GM18907 (cell line): ENCODE measurements around the gene EID1.
A peak's percentile ranks its signal among the peaks of the same experiment; 100 is the strongest.
"Not testable (repeated sequence)": the region's sequence is repeated elsewhere in the genome, so short reads cannot be mapped to it uniquely, and the experiment has no call there.

Experiments used
- ATAC-seq: cut with Tn5 transposase; IDR thresholded peaks from one replicate; pipeline ENCODE4 v1.9.1; 2021; ENCODE audit warnings: mild to moderate bottlenecking, moderate library complexity; ENCODE audit not compliant: unreplicated experiment

The EID1 gene, protein sequence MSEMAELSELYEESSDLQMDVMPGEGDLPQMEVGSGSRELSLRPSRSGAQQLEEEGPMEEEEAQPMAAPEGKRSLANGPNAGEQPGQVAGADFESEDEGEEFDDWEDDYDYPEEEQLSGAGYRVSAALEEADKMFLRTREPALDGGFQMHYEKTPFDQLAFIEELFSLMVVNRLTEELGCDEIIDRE

DNA sequence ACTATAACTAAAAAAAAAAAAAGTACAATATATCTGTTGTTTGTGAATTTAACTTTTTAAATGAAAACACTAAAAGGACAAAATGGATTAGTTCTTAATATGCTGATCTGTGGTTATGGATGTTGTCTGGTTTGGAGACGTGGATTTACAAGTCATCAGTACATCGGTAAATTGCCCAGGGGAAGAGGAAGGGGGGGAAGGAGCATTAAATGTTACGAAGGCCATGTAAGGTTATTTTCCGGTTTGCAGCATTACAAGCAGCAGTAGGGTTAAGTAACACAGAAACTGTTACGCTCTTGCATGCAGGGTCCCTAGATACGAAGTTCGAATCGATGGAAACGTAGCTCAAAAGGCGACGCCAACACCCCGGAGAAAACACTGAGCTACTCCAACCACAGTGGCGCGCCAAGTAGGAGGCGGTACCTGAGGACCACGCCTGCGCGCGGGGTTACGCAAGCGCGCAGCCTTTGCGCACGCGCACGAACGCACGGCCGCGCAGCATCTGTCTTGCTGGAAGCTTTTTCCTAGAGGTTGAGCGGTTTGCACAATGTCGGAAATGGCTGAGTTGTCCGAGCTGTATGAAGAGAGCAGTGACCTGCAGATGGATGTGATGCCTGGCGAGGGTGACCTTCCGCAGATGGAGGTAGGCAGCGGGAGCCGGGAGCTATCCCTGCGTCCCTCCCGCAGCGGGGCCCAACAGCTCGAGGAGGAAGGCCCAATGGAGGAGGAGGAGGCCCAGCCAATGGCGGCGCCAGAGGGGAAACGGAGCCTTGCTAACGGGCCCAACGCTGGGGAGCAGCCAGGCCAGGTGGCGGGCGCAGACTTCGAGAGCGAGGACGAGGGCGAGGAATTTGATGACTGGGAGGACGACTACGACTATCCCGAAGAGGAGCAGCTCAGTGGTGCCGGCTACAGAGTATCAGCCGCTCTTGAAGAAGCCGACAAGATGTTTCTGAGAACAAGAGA, at the start of gene EID1:
EID1 (plus strand) TSS at position 505 of the 966 bp plus-strand sequence; CDS start at position 548, 43 bp downstream.
- peak; percentile 96 for ATAC-seq

DNA sequence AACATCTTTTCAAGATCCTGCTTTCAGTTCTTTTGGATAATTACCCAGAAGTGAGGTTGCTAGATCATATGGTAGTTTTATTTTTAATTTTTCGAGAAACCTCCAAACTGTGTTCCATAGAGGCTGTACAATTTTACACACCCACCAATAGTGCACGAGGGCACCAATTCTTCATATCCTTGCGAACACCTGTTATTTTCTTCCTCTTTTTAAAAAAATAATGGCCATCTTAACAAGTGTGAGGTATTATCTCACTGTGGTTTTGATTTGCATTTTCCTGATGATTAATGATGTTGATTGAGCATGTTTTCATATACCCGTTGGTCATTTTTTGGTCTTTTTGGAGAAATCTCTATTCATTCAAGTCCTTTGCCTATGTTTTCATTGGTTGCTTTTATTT, 49.5 kb upstream of the EID1 start:
- no peak for ATAC-seq

DNA sequence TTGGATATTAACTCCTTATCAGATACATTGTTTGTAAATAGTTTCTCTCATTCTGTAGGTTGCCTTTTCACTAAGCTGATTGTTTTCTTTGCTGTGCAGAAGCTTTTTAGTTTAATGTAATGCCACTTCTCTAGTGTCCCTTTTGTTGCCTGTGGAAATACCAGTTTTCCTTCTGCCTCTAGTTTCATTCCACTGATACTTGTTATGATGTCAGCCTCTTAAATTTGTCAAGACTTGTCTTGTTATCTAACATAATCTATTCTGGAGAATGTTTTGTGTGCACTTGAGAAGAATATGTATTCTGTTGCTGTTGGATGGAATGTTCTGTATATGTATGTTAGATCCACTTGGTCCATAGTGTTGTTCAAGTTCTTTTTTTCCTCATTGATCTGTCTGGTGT, 49.0 kb upstream of the EID1 start:
- ATAC-seq: no peak

DNA sequence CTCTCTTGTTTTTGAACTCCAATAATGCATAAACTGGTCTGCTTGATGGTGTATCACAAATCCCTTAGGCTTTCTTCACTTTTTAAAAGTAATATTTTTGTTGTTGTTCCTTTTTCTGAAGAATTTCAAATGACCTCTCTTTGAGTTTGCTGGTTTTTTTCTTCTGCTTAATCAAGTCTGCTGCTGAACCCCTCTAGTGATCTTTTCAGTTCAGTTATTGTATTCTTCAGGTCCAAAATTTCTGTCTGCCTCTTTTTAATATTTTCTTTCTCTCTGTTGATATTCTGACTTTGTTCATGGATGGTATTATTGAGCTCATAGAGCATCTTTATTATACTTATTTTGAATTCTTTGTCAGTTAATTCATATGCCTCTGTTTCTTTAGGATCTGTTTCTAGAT, 45.3 kb upstream of the EID1 start:
- no peak for ATAC-seq

DNA sequence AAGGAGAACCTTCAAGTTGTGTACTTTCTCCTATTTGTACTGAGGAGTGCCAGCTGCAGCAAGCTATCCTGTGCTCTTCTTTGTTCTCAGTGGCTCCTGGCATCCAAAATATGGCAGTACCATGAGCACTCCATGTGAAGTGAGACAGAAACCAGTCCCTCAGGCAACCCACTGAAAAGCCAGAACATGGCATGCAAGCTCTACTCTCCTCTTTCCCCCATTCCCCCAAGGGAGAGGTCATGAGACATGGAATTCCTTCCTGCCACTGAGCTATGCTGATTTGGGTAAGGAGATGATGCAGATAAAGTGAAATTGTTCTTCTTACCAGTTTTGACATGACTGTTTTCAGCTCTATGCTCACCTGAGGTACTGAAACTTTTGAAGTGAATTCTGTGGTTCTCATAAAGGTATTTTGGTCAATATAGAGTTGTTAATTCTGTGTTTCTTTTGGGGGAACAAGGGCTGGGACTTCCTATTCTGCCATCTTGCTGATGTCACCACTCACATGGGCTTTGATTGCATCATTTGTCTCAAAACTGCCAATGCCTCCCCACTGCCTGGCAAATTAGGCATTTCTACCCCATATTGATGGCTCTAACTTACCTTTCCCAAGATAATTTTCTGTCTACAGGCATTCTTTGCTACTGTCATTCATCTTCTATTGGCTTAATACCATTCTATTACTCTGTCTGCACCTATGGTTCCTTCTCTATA, 44.3 kb upstream of the EID1 start:
- ATAC-seq: no peak

DNA sequence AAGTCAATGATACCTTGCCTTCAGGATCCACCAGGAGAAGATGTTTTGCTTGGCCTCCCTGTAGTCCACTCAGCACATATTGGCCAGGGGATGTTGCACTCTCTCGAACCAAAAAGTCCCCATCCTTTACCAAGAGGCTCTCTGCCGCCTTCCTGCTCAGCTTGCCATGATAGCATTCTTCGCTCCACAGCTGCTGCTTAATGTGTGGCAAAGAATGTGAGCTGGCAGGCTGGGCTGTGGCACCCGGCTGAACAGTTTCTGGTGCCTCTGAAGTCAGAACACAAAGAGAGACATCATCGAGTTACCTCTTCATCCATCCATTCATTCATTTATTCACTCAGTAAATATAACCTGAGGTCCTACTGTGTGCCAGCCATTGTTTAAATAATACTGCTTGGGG, 43.2 kb upstream of the EID1 start:
- no peak for ATAC-seq

DNA sequence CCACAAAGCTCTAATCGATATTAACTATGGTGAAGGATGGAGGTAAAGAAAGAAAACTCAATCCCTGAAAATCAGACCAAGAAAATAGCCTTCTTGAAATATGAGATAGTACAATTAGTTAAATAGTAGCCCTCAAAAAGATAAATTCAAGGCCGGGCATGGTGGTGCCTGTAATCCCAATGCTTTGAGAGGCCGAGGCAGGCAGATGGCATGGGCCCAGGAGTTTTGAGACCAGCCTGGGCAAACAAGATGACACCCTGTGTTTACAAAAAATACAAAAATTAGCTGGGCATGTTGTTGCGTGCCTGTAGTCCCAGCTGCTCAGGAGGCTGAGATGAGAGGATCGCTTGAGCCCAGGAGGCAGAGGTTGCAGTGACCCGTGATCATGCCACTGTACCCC, 35.4 kb upstream of the EID1 start:
- ATAC-seq: no peak

DNA sequence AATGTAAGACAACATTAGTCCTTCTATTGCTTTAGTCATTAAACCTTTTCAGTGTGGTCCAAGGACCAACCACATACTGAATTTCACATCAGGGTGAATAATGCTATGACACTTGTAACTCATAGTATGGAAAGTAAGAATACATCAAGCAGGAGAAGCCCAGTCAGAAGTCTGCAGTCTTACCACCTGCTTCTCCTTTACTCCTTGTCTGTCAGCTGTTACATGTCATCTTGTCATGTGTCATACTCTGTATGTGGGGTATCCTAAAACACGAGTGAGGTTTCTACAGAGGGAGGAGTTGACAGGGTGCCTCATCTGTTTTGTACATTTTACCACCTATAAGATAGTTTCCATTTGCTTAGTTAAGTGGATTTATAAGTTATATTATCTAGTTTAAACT, 32.8 kb upstream of the EID1 start:
- no peak for ATAC-seq

DNA sequence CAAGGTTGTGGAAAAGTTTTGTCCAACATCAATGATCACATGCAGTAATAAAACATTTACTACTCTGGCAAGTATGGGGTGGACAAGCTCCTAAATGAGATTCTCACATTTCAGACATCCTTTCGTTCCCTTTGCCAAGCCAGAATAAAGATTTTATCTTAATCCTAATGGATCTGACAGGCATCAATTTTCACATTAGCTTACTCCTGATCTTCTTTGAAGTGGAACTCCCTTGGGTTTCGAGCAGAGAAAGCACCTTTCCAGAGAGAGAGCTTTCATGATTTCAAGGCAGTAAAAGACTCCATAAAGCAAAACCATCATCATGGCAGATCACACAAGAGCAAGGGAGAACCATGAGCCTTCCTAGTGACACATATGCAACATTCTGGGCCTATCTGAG, 27.3 kb upstream of the EID1 start:
- ATAC-seq: no peak

DNA sequence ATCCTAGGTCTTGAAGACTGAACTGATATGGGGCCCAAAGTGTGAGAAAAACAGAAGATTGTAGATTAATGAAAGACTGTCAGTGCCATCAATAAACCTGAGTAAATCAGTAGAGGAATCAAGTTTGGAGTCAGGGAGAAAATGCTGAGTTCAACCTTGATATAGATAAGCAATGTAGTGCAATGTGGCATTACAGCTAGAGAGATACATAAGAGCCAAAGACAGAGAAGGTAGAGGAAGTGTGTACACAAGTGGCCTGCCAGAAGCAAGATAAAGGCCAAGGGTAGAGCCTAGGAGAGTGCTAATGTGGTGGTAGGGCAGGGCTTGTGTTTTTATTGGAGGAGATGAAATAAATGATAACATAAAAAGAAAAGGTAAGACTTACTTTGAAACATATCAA, 26.0 kb upstream of the EID1 start:
- ATAC-seq: no peak

DNA sequence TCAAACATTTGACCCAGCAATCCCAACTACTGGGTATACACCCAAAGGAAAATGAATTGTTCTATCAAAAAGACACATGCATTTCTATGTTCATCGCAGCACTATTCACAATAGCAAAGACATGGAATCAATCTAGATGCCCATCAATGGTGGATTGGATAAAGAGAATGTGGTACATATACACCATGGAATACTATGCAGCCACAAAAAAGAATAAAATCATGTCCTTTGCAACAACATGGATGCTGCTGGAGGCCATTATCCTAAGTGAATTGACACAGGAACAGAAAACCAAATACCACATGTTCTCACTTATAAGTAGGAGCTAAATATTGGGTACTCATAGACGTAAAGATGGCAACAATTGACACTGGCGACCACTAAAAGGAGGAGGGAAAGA, 23.5 kb upstream of the EID1 start:
- not testable (repeated sequence) for ATAC-seq

DNA sequence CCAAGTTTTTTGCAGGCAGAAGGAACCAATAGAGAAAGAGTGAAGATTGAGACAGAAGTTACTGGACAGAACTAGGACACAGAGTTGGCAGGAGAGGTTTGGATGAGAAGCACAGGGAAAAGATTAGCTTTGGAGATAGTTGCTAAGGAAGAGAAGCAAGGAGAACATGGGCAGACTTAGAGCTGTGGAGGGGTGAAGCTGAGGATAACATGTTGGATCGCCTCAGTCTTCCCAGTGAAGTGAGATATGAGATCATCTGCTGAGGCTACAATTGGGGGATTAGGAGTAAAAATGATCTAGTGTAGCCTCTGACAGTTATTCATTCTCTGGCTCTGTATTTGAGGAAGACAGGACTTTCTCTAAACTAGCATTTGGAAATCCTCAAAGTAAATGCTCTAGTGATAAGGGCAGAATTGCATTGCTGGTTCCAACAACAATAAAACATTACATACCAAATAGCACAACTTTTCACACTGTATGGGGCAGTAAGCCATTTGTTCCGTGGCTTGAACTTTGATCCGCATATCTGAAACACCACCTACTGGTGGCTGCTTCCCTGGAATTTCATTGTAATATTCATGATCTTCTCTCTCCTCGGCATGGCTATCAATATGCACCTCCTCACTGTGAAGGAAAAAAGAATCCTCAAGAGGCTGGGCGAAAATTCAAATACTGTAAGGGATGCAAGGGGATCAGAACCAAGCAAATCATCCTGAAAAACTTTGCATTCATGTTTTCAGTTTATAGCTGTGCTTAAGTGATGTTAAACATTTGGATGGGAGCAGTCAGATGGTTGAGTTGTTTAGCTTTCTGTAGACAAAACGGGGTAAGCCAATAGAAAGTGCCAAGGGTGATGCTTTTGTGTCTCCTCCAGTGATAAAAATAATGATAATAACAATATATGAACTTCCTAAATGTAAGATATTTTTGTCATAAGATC, 22.2 kb upstream of the EID1 start:
- no peak for ATAC-seq

DNA sequence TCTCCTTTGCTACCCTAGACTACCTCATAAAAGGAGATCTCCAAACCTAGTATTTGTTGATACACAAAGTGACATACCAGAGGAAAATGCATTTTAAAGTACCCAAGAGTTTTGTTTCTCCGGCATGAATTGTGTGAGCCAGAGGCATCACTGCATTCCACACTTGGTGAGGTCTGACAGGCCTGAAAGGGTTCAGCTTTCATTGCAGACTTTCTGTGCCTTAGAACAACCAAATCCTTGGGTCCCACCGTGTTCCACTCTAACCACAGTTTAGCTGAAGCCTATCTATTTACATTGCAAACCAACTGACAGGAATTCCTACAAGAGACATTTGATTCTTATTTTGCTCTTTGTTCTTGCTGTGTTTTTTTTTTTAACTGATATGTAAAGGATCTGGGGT, 21.0 kb upstream of the EID1 start:
- ATAC-seq: no peak

DNA sequence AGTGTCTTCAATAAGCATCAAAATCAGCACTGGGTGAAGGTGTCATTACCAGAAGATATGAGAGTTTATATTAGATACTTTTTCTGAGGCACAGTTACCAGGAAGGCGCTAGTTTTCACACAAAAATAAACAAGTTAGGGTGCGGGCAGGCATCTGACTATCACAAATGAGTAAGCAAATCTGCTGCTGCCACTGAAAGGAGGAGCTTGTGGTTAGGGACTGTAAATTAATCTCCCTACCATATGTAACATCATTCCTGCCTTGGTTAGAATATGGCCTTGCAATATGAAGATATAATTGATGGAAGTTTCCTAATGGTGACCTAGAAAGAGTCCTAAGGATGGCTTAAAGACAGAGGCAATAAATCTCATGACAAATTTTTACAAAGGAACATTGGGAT, 19.5 kb upstream of the EID1 start:
- ATAC-seq: no peak

DNA sequence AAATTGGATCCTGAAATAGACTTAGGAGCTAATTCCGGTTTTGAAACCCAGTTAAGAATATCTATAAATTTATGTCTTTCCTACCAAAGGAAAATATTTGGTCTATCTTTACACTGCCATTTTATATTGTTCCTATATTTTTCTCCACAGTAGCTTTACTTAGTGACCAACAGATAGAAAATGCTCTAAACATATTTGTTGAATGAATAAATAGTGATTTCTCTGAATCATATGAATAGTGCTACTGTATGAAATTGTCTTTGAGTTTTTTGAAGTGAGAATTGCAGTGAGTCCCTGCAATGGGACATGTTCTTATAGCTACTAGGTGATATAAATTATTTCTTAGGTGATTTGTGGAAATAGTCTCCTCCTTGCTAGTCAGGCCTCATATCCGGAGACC, 18.5 kb upstream of the EID1 start:
- ATAC-seq: no peak

DNA sequence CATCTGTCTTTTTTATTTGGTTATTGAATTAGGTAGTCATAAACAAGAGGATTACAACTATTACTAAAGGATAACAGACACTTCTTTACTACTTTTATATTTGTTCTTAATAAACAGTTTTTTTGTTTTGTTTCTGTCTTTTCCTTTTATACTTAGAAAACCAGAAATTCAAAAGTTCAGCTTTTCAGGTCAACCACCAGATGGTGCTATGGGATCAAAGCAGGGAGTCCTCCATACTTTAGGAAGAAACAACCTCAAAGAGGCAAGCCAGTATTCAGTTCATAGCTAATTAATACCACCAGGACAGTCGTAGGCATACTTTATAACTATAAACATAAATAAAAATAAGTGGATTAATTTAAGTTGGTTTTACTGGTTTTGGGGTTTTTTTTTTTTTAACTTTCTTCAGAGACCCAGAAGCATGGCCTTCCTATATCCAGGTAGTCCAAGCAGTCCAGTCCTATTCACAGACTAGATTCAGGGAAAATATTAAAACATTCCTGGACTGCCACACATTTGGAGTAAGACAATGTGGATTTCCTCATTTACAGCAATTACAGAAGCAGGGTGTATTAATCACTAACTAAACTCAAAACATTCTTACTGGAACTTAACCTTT, 16.0 kb upstream of the EID1 start:
- peak; percentile 59 for ATAC-seq

DNA sequence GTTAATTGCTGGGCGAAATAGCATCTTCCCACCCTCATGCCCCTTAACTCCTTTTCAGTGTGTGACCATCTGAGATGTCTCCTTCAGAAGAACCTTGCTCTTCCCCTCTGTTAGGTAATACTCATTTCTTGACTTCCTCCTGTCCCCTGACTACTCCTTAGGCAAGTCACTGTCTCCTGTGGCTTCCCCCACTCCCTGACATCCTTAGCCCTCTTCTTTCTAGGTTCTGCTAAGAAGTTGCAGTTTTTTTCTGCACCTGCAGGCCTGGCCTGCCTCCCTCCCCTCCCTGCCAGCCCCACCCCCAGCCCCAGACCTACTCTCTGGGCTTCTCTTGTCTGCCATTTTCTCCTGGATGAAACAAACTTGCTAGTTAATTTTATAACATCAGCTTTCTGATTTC, 15.2 kb upstream of the EID1 start:
- no peak for ATAC-seq

DNA sequence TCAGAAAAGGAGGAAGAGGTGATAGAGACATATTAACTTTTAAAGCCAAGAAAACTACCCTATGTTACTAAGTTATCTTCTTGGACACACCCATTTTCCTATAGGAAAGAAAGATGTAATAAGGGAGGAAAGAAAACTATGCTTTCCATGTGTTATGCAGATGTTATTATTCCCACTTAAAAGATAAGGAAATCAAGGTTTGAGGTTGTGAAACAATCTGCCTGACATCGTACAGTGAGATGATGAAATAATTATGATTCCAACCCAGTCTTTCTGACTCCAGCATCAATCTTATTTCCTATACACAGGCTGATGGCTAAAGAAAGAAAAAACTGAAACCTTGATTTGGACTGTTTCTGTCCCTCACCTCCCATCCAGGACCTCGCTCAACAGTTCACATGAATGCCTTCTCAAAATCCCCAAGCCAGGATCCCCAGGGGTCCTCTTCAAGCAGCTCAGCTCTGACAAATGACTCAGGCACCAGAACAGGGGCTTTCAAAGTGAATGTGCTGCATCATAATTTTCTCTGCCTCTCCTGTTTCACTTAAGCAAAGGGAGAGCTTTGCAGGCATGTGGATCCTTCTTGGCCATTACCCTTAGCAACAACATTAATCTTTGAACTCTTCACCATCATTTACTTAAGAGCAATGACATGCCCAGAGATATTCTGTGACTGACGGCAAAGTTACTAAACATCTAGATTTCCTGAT, 12.4 kb upstream of the EID1 start:
- no peak for ATAC-seq

DNA sequence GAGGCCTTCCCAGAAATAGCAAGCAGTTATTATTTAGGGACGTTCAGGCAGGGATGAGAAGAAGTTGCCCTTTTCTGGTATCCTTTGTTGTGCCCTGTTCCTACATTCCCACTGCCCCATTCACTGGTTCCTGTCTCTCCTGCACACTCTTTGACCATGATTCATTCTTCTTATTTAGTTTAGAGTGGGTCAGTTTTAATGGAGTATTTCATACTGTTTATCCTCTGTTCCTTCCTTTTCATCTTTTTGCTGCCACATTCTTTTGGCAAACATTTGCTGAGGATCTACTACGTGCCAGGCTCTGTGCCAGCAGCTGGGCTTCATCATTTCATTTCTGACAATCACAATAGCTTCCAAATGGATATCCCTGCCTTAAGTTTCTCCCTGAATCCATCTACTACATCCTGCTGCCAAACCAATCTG, 11.8 kb upstream of the EID1 start:
- no peak for ATAC-seq

DNA sequence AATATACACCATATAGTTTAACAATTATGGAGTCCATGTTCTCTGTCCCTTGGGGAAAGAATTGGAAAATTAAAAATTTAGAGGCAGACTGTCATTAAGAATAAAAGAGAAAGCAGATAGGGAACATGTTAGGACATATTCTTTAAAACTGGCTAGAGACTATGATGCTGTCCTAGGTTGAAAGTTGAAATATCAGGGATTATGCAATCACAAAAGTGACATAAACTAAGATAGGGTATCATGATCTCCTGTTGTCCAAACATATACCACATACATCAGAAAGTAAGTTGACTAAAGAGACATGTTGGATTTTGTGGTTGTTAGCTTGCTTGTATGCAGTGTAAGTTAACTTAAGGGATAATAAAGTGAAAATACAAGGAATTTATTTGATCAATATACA, 9.9 kb upstream of the EID1 start:
- no peak for ATAC-seq
